GM12878 (cell line): ENCODE results near the gene ITPR2. TPM values are rescaled to one million over a fixed set of nuclear protein-coding genes. Genes with fewer than 3 reads are reported as not detected.

Experiments used
- ATAC-seq: fragments of 200-7000 bp; cut with Tn5 transposase; 3 replicates; pipeline ENCODE4 v1.9.1; 2020; ENCODE audit warnings: mild to moderate bottlenecking, moderate library complexity
- BruUV-seq: library from RNA; stranded (reverse); fragments of 400-500 nt; replicated peaks from 2 replicates; lab custom pipeline; 2021; lab: Mats Ljungman, UMichigan
- CTCF ChIA-PET: fragments of 300-600 bp; sonication (Branson Sonifier 250); formaldehyde crosslinking; extraction: SDS; loops from one replicate; lab custom pipeline; 2021; ENCODE audit warnings: inconsistent platforms; lab: Yijun Ruan, JAX
- POLR2A ChIA-PET: fragments of 350-600 bp; formaldehyde crosslinking; extraction: SDS; loops from one replicate; lab custom pipeline; 2021; ENCODE audit warnings: inconsistent platforms; lab: Charles Lee
- RAD21 ChIA-PET: fragments of 300-600 bp; sonication (Branson Sonifier 250); formaldehyde crosslinking; loops from one replicate; lab custom pipeline; 2023; ENCODE audit warnings: antibody characterized with exemption; ENCODE audit not compliant: unreplicated experiment; lab: Charles Lee
- SMC1A ChIA-PET: fragments of 300-600 bp; sonication (Branson Sonifier 250); formaldehyde crosslinking; loops from one replicate; lab custom pipeline; 2023; ENCODE audit not compliant: unreplicated experiment, uncharacterized antibody; lab: Charles Lee
- DNase-seq: peaks from one replicate; pipeline ENCODE4 v3.0.0-alpha.2; 2011; ENCODE audit warnings: low read depth, low spot score
- FAIRE-seq: peaks from 3 replicates; lab custom pipeline; 2011; peaks lifted over from hg19 to GRCh38; lab: Jason Lieb, UNC
- H2AFZ ChIP-seq: 2 replicates; pipeline ENCODE4 v1.6.0; 2011; ENCODE audit warnings: low read depth, low read length, control low read depth; ENCODE audit not compliant: control insufficient read depth
- H3K27ac ChIP-seq: 2 replicates; pipeline ENCODE4 v1.5.1; 2011; ENCODE audit warnings: control low read depth; ENCODE audit not compliant: control insufficient read depth, insufficient read depth
- H3K27me3 ChIP-seq, 2 experiments: replicated peaks in 1 of 2; 2 replicates each; pipeline versions ENCODE4 v1.6.0 to v1.6.1; 2011; ENCODE audit warnings: low read length in 1 of 2; ENCODE audit not compliant: control insufficient read depth in 2 of 2, insufficient read depth in 2 of 2
- H3K36me3 ChIP-seq, 2 experiments: 2 replicates each; pipeline ENCODE4 v1.5.1; 2011; ENCODE audit warnings: low read length in 1 of 2; ENCODE audit not compliant: control insufficient read depth in 2 of 2, insufficient read depth in 2 of 2
- H3K4me1 ChIP-seq: 2 replicates; pipeline ENCODE4 v1.6.1; 2011; ENCODE audit warnings: mild to moderate bottlenecking, low read length, moderate library complexity, mixed read lengths; ENCODE audit not compliant: control insufficient read depth, insufficient read depth
- H3K4me2 ChIP-seq: 2 replicates; pipeline ENCODE4 v1.6.0; 2011; ENCODE audit warnings: control low read depth; ENCODE audit not compliant: control insufficient read depth, insufficient read depth
- H3K4me3 ChIP-seq: fragments of 200-600 bp; sonication (generic); 2 replicates; pipeline ENCODE4 v1.5.1; 2016
- H3K79me2 ChIP-seq: 2 replicates; pipeline ENCODE4 v1.6.0; 2011; ENCODE audit warnings: low read length; ENCODE audit not compliant: control insufficient read depth, insufficient read depth
- H3K9ac ChIP-seq: 2 replicates; pipeline ENCODE4 v1.8.0; 2011; ENCODE audit warnings: low read length, control low read depth, mixed read lengths; ENCODE audit not compliant: control insufficient read depth, insufficient read depth
- H3K9me3 ChIP-seq: replicated peaks from 3 replicates; pipeline ENCODE4 v1.5.1; 2011; ENCODE audit warnings: mild to moderate bottlenecking, low read length; ENCODE audit not compliant: control insufficient read depth, insufficient read depth
- H4K20me1 ChIP-seq: 2 replicates; pipeline ENCODE4 v1.6.0; 2011; ENCODE audit not compliant: control insufficient read depth, insufficient read depth
- EZH2 ChIP-seq: IDR thresholded peaks from 2 replicates; pipeline ENCODE4 v1.6.1; 2012; ENCODE audit warnings: low read depth, mild to moderate bottlenecking, control low read depth, inconsistent platforms, low read length, borderline replicate concordance; ENCODE audit not compliant: control insufficient read depth
- HDAC6 ChIP-seq: fragments of 200-600 bp; sonication (generic); IDR thresholded peaks from one replicate; pipeline ENCODE4 v1.8.0; 2017; ENCODE audit warnings: antibody characterized with exemption; ENCODE audit not compliant: unreplicated experiment
- NFIC ChIP-seq: IDR thresholded peaks from 2 replicates; pipeline ENCODE4 v1.6.1; 2012; ENCODE audit warnings: low read depth, mild to moderate bottlenecking, inconsistent platforms, low read length, moderate library complexity
- NR2C1 ChIP-seq: fragments of 450-650 bp; IDR thresholded peaks from 2 replicates; pipeline ENCODE4 v1.6.1; 2017; ENCODE audit warnings: antibody characterized with exemption, mild to moderate bottlenecking, moderate library complexity
- SIX5 ChIP-seq: IDR thresholded peaks from 2 replicates; pipeline ENCODE4 v1.6.1; 2011; ENCODE audit warnings: mild to moderate bottlenecking, low read depth, low read length, moderate library complexity; ENCODE audit not compliant: severe bottlenecking
- TBL1XR1 ChIP-seq: IDR thresholded peaks from 2 replicates; pipeline ENCODE4 v1.6.1; 2012; ENCODE audit warnings: low read depth, low read length, improper control_type of control experiment
- TCF3 ChIP-seq: IDR thresholded peaks from 2 replicates; pipeline ENCODE4 v1.6.1; 2012; ENCODE audit warnings: low read depth, mild to moderate bottlenecking, low read length, borderline replicate concordance; ENCODE audit not compliant: insufficient read depth
- ZZZ3 ChIP-seq: IDR thresholded peaks from 2 replicates; pipeline ENCODE4 v1.6.1; 2011; ENCODE audit warnings: low read depth; ENCODE audit not compliant: control insufficient read depth, insufficient read length
- WGBS: methylation state at CpG from one replicate; pipeline ENCODE4 v1.1.6; 2016; ENCODE audit warnings: low lambda C conversion rate; ENCODE audit not compliant: insufficient replicate concordance, insufficient coverage; ENCODE audit errors: missing lambda C conversion rate; 5-methylcytosine and 5-hydroxymethylcytosine counted together
- in situ Hi-C: fragments of 300-500 bp; cut with MboI; formaldehyde crosslinking; loops from 9 replicates; pipeline ENCODE4 v1.14.3; 2018; ENCODE audit warnings: mixed read lengths
- intact Hi-C: fragments of 100-400 bp; cut with micrococcal nuclease; formaldehyde crosslinking; loops from one replicate; pipeline ENCODE4 v1.14.2; 2022; ENCODE audit not compliant: unreplicated experiment
- polyA plus RNA-seq, 11 experiments: library from polyadenylated mRNA; depleted of rRNA in 4 of 11; unstranded in 6 of 11; stranded (reverse) in 5 of 11; fragments of >200 nt; fragmentation: Nextera tagmentation in 4 of 11; fragmentation: Illumina TruSeq in 1 of 11; extraction: Ambion mirVana in 4 of 11; extraction: Trizol in 1 of 11; gene quantifications; 1 replicate in 1 of 11; 2 replicates in 10 of 11; pipeline versions ENCODE4 v1.2.1 to v1.2.3, GENCODE V29; 2011 to 2016; ENCODE audit warnings: inconsistent platforms in 2 of 11, missing spikeins in 2 of 11, low read depth in 1 of 11
- total RNA-seq, 4 experiments: library from RNA; depleted of rRNA in 3 of 4; stranded (reverse); fragments of >200 nt in 3 of 4; fragmentation: Illumina TruSeq in 1 of 4; extraction: Trizol in 1 of 4; gene quantifications; 2 replicates each; pipeline versions ENCODE4 v1.2.1 to v1.2.3, GENCODE V29; 2013 to 2021
- TF ChIP-seq, protein P1 (sequence below): fragments of 150-350 bp; IDR thresholded peaks from 2 replicates; pipeline ENCODE4 v1.6.1; 2016; ENCODE audit warnings: low read depth, low read length
- TF ChIP-seq, protein P2 (sequence below): fragments of 450-650 bp; IDR thresholded peaks from 2 replicates; pipeline ENCODE4 v1.6.1; 2017; ENCODE audit warnings: mild to moderate bottlenecking, low read depth, inconsistent platforms; ENCODE audit not compliant: poor library complexity, severe bottlenecking
- TF ChIP-seq, protein P3 (sequence below): IDR thresholded peaks from 2 replicates; pipeline ENCODE4 v1.6.1; 2012; ENCODE audit warnings: low read depth, low read length, improper control_type of control experiment

ITPR2 gene
- total and polyA plus RNA-seq, 10 of the 15 experiments (the other 5 are each of a cell fraction or from before 2014, with no cell fraction given), result 7.5 to 76.2 (median 47.1) TPM

- TF ChIP-seq NR2C1, result peak; percentile 33; the same call in 1 of the 2 replicates
Observed at GRCh38 chr12:26751179-26751578, 81.8 kb downstream of the ITPR2 start (continued).

- Histone ChIP-seq H3K36me3 (no peaks in the 10 kb centered on the region), H3K4me3 (peak overlapping the region; percentile 20; the same call in 1 of the 2 replicates), H3K27ac (peak overlapping the region; percentile 91), H3K4me1 (peaks cover 59% of the 10 kb centered on the region), H3K27me3 (no peaks in the 10 kb centered on the region), H2AFZ (peak overlapping the region; percentile 18; the same call in 1 of the 2 replicates), H3K9ac (peak overlapping the region; percentile 63), H3K4me2 (peak overlapping the region; percentile 80), H3K9me3 (peaks cover 11% of the 10 kb centered on the region), H4K20me1 (no peaks in the 10 kb centered on the region), H3K79me2 (peaks cover 24% of the 10 kb centered on the region)
- POLR2A ChIA-PET, result no interaction called here
- ATAC-seq, result peak; percentile 72
- no peak for FAIRE-seq
- BruUV-seq, result TSS peak; percentile 11
- RAD21 ChIA-PET, result interaction anchor here (0.6 to 1.0 kb wide), 5 partner anchors 17 to 265 kb away, joined by 3 to 9 read pairs (median 3); no protein-coding TSS in a partner anchor
- SMC1A ChIA-PET, result interaction anchor here (0.7 to 6.5 kb wide), 9 partner anchors 11 to 96 kb away, joined by 3 to 96 read pairs (median 4); no protein-coding TSS in a partner anchor
- DNase-seq, result no peak
- intact Hi-C loops (no loop called here), in situ Hi-C loops (no loop called here)
- CTCF ChIA-PET, result interaction anchor here (0.7 to 1.3 kb wide), 4 partner anchors 20 to 23 kb away, joined by 3 to 4 read pairs (median 3); no protein-coding TSS in a partner anchor
- WGBS, result 71% methylated on average over 7 of the region's 7 CpGs
- TF ChIP-seq TCF3 (no peak), HDAC6 (no peak), ZZZ3 (no peak), EZH2 (no peak), TBL1XR1 (0 out of 2 replicates have a peak, but pooled peaks have one; percentile 45), NFIC (no peak), SIX5 (no peak)
- TF ChIP-seq, protein P1, sequence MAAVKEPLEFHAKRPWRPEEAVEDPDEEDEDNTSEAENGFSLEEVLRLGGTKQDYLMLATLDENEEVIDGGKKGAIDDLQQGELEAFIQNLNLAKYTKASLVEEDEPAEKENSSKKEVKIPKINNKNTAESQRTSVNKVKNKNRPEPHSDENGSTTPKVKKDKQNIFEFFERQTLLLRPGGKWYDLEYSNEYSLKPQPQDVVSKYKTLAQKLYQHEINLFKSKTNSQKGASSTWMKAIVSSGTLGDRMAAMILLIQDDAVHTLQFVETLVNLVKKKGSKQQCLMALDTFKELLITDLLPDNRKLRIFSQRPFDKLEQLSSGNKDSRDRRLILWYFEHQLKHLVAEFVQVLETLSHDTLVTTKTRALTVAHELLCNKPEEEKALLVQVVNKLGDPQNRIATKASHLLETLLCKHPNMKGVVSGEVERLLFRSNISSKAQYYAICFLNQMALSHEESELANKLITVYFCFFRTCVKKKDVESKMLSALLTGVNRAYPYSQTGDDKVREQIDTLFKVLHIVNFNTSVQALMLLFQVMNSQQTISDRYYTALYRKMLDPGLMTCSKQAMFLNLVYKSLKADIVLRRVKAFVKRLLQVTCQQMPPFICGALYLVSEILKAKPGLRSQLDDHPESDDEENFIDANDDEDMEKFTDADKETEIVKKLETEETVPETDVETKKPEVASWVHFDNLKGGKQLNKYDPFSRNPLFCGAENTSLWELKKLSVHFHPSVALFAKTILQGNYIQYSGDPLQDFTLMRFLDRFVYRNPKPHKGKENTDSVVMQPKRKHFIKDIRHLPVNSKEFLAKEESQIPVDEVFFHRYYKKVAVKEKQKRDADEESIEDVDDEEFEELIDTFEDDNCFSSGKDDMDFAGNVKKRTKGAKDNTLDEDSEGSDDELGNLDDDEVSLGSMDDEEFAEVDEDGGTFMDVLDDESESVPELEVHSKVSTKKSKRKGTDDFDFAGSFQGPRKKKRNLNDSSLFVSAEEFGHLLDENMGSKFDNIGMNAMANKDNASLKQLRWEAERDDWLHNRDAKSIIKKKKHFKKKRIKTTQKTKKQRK, result no peak
- TF ChIP-seq, protein P2, sequence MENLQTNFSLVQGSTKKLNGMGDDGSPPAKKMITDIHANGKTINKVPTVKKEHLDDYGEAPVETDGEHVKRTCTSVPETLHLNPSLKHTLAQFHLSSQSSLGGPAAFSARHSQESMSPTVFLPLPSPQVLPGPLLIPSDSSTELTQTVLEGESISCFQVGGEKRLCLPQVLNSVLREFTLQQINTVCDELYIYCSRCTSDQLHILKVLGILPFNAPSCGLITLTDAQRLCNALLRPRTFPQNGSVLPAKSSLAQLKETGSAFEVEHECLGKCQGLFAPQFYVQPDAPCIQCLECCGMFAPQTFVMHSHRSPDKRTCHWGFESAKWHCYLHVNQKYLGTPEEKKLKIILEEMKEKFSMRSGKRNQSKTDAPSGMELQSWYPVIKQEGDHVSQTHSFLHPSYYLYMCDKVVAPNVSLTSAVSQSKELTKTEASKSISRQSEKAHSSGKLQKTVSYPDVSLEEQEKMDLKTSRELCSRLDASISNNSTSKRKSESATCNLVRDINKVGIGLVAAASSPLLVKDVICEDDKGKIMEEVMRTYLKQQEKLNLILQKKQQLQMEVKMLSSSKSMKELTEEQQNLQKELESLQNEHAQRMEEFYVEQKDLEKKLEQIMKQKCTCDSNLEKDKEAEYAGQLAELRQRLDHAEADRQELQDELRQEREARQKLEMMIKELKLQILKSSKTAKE, result no peak
- TF ChIP-seq, protein P3, sequence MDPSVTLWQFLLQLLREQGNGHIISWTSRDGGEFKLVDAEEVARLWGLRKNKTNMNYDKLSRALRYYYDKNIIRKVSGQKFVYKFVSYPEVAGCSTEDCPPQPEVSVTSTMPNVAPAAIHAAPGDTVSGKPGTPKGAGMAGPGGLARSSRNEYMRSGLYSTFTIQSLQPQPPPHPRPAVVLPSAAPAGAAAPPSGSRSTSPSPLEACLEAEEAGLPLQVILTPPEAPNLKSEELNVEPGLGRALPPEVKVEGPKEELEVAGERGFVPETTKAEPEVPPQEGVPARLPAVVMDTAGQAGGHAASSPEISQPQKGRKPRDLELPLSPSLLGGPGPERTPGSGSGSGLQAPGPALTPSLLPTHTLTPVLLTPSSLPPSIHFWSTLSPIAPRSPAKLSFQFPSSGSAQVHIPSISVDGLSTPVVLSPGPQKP, result no peak
Observed at GRCh38 chr12:26750531-26751175, 82.3 kb downstream of the ITPR2 start.
